ENCODE results near the gene GNG8.

GRCh38 chr19:46603195-46603637, 32.8 kb downstream of the GNG8 start:
- TF ChIP-seq ZNF197 (CRISPR knock-in tag; IDR thresholded peaks at IDR 0.05; ENCODE audit: low read depth): no peak
- TF ChIP-seq ZNF785 (CRISPR knock-in tag; IDR thresholded peaks at IDR 0.05): no peak
- TF ChIP-seq, protein P1, sequence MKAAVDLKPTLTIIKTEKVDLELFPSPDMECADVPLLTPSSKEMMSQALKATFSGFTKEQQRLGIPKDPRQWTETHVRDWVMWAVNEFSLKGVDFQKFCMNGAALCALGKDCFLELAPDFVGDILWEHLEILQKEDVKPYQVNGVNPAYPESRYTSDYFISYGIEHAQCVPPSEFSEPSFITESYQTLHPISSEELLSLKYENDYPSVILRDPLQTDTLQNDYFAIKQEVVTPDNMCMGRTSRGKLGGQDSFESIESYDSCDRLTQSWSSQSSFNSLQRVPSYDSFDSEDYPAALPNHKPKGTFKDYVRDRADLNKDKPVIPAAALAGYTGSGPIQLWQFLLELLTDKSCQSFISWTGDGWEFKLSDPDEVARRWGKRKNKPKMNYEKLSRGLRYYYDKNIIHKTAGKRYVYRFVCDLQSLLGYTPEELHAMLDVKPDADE (conservative IDR thresholded peaks at IDR 0.05; ENCODE audit: control insufficient read depth, low read depth, low read length): no peak
- TF ChIP-seq CTCF (IDR thresholded peaks at IDR 0.05 in 2 of 3, conservative IDR thresholded peaks at IDR 0.05 in 1 of 3; ENCODE audit: insufficient read depth in 2 of 3, low read depth in 1 of 3, low read length in 3 of 3): no peak
- no peak for TF ChIP-seq BCLAF1 (IDR thresholded peaks at IDR 0.05; ENCODE audit: borderline replicate concordance in 1 of 2, control insufficient read depth in 1 of 2, low read depth in 2 of 2, low read length in 1 of 2)
- TF ChIP-seq RCOR1 (IDR thresholded peaks at IDR 0.05; ENCODE audit: borderline replicate concordance in 1 of 2, low read depth in 2 of 2, low read length in 2 of 2): no peak
- no peak for TF ChIP-seq NFIC (IDR thresholded peaks at IDR 0.05)
- TF ChIP-seq SIX5 (IDR thresholded peaks at IDR 0.05; ENCODE audit: borderline replicate concordance in 1 of 2, insufficient read depth in 1 of 2, low read depth in 1 of 2, low read length in 2 of 2): no peak
- no peak for TF ChIP-seq EP300 (IDR thresholded peaks at IDR 0.05; ENCODE audit: low read length)
- TF ChIP-seq HMG20A (CRISPR knock-in tag; conservative IDR thresholded peaks at IDR 0.05): no peak
- no peak for TF ChIP-seq CREM (IDR thresholded peaks at IDR 0.05; ENCODE audit: low read depth)

Data from K562 (cell line).